Measurements from ENCODE around the gene KLF14.

- TF ChIP-seq FOS (IDR thresholded peaks at IDR 0.05; ENCODE audit: low read depth, low read length) (no peak), CEBPB (IDR thresholded peaks at IDR 0.05; ENCODE audit: low read depth, low read length) (no peak)
- TF ChIP-seq, protein P1, sequence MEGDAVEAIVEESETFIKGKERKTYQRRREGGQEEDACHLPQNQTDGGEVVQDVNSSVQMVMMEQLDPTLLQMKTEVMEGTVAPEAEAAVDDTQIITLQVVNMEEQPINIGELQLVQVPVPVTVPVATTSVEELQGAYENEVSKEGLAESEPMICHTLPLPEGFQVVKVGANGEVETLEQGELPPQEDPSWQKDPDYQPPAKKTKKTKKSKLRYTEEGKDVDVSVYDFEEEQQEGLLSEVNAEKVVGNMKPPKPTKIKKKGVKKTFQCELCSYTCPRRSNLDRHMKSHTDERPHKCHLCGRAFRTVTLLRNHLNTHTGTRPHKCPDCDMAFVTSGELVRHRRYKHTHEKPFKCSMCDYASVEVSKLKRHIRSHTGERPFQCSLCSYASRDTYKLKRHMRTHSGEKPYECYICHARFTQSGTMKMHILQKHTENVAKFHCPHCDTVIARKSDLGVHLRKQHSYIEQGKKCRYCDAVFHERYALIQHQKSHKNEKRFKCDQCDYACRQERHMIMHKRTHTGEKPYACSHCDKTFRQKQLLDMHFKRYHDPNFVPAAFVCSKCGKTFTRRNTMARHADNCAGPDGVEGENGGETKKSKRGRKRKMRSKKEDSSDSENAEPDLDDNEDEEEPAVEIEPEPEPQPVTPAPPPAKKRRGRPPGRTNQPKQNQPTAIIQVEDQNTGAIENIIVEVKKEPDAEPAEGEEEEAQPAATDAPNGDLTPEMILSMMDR (conservative IDR thresholded peaks at IDR 0.05; ENCODE audit: low read depth, low read length): no peak
Observed at GRCh38 chr7:130781346-130781745, 47.3 kb upstream of the KLF14 start.
